HK-2 (cell line): ENCODE results near the gene SMNDC1.
"Not testable (repeated sequence)": the region's sequence is repeated elsewhere in the genome, so short reads cannot be mapped to it uniquely, and the experiment has no call there.

Source experiments
- DNase-seq: peaks from one replicate; pipeline ENCODE4 v3.0.0-alpha.2; 2018; ENCODE audit not compliant: unreplicated experiment

Gene SMNDC1

DNA sequence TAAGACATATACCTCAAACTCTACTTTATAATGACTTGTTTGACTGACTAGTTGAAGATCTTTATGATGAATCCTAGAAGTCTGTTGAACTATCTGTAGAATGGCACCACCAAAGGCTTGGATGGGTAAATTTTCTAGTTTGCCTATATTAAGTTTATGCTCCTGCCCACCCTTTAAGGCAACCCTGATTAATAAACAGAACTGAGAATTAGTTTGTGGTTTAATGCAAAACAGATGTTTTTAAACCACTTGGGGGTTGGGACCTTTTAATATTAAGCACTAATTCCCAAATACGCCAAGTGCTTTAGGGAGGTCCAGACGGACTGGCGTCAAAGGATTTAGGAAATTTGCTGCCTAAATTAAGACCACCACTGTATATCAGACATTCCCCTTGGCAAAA lies 20.5 kb downstream of the SMNDC1 start:
- no peak for DNase-seq

DNA sequence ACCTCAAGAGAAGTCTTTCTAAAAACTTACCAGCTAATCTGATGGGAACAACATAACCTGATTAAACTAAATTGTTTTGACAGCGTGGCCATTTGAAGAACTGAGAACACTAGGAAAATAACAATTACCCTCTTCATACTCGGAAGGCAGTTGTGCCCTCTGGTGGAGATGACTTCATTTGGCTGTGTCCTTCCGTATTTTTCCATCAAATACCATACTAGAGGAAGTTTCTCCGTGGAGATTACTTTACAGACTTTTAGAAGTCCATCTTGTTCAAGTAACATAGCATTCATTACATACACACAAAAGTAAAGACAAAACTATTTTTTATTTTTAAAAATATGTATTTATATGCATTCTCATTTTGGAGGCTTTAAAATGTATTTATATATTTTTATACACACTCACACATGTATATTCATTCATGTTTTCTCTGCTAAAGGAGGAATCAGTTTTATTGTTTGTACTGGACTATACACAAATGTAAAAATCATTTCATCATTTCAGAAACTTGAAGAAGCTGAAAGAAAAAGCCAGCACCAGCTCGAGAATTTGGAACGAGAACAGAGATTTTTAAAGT lies 25.2 kb downstream of the SMNDC1 start:
- DNase-seq = no peak

DNA sequence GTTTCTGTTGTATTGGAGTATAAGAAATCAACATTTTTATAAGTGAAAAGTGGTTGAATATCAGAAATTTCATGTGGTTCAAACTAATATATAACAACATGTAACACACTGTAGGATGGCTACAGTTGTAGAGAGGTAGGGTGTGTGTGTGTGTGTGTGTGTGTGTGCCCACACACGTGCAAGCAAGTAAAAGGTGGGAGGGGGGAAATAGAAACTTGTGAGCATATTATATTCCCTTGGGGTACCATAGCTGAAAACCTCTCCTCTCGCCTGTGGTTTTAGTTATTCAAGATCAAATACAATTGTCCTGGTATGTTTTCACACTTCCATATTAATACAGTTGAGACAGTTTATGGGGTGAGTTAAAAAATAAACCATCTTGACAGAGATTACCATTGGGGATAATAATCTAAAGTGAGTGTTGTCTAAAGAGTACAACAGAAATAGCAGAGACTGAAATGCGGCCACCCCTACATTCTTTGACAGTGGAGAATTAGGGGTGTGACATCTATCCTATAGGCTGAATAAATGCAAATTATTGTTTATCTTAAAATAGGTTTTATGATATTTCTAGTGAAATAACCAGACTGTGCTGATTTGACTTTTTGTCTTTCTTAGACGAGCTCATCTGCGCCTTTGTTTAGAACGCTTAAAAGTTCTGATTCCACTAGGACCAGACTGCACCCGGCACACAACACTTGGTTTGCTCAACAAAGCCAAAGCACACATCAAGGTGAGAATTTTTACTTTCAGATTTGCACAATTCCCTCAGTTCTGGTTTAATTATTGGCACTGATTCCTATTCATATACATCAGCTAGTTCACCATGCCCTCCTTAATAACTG lies 25.9 kb downstream of the SMNDC1 start:
- DNase-seq = no peak

DNA sequence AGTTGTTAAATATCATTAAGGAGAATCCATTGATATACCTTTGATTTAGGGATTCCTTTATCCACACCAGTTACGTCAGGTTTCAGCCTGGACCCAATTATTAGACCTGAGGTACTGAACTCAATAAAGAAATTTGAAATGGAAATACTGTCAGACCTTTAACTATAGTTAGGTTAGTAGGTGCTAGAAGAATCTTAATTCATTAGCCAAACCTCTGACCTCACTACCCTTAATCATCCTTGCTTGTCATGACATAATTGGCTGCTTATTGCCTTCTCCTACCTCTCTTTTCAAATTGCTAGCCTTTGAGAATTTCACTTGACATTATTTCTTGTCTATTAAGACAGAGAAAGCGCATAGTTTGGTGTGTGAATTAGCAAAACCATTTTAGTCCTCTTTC lies 27.1 kb downstream of the SMNDC1 start:
- DNase-seq = no peak

DNA sequence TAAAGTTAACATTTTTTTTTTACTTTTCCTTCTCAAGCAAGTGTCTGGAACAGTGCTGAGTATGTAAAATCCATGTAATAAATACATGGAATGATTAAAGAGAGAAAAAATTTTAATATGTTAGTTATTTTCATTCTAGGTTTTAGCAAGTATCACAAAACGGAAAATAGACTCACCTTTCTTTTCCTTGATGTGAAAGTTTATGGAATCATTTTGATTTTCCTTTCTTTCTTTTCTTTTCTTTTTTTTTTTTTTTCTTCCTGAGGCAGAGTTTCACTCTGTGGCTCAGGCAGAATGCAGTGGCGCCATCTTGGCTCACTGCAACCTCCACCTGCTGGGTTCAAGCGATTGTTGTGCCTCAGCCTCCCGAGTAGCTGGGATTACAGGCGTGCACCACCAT lies 28.1 kb downstream of the SMNDC1 start:
- DNase-seq = no peak

DNA sequence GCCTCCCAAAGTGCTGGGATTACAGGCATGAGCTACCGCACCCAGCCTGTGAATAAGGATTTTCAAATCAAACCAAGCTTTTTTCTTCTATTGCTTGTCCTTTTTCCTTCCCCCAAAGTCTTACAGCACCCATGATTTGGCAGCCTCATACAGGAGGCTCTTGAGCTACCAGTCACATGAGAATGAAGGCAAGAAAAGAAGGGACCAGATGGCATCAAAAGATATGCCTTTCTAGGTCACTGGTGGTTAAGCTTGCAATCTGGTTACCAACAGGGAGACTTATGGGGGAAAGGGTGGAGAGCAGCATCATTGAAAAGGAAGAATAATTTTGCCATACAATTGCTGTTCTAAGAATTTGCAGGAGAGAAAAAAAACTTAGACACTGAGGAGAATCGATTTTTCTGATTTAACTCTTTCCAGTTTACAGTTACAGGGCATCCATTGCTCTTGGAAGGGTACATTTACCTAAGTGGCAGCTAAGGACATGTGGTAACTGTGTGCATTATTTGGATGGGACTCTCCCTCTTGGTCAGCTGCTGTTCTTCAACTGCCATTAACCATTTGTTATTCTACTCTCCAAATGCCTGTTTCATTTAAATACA lies 29.5 kb downstream of the SMNDC1 start:
- DNase-seq = no peak

DNA sequence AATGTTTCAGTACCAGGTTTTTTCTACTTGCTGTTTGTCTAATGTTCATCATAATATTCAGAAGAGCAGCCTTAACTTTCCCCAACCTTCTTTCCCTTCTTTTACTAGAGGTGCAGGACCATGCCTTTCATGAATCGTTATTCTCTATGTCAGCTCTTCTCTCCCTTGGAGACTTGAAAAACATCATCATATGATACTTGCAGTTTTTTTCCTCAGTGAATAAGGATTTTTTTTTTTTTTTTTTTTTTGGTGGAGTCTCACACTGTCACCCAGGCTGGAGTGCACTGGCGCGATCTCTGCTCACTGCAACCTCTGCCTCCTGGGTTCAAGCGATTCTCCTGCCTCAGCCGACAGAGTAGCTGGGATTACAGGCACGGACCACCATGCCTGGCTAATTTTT lies 30.1 kb downstream of the SMNDC1 start:
- no peak for DNase-seq

DNA sequence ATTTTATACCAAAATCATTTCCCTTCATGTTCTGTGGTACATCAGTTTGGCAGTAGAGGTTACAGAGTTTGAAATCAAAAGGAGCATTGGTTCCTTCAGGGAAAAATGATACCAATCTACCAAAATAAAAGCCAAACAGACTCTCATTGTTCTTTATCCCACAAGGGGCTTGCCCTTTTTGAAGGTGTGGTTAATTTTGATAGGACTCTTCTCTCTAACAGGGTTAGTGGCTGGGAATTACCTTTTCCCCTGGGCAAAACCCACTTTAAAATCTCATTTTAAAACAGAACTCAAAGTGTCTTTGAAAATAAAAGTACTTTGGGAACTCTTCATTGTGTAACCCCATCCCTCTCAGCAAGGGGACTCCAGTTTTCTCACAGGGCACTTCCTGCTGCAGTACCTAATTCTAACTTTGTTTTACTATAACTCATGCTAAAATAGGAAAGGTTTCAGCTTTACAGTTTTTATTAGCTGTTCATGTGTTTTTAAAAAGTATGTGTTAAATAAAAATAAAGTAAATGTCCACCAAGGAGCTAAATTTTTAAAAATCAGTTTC lies 30.6 kb downstream of the SMNDC1 start:
- no peak for DNase-seq

DNA sequence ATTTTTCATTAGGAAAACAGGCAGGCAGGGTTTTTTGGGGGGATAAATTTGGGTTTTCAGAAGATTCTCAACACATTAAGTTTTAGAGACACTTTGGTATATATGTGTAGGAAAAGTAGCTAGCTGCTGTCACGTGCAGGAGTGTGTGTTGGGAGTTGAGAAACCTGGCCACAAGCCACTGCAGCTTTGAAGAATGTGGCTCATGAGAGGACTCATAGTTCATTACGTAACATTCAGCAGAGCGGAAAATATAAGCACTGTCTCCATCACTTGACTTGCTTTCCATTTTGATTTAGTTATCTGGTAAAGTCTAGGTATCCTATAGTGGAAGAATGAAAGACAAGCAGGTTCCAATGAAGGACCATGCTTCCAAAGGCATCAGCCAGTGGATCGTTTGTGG lies 31.2 kb downstream of the SMNDC1 start:
- peak; percentile 43 for DNase-seq

DNA sequence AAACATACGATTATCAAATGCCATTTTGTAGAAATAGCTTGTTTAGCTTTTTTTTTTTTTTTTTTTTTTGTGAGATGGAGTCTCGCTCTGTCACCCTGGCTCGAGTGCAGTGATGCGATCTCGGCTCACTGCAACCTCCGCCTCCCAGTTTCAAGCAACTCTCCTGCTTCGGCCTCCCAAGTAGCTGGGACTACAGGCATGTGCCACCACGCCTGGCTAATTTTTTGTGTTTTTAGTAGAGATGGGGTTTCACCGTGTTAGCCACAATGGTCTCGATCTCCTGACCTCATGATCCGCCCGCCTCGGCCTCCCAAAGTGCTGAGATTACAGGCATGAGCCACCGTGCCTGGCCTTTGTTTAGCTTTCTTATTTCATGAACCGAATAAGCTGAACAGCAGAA lies 31.7 kb downstream of the SMNDC1 start:
- DNase-seq = not testable (repeated sequence)

DNA sequence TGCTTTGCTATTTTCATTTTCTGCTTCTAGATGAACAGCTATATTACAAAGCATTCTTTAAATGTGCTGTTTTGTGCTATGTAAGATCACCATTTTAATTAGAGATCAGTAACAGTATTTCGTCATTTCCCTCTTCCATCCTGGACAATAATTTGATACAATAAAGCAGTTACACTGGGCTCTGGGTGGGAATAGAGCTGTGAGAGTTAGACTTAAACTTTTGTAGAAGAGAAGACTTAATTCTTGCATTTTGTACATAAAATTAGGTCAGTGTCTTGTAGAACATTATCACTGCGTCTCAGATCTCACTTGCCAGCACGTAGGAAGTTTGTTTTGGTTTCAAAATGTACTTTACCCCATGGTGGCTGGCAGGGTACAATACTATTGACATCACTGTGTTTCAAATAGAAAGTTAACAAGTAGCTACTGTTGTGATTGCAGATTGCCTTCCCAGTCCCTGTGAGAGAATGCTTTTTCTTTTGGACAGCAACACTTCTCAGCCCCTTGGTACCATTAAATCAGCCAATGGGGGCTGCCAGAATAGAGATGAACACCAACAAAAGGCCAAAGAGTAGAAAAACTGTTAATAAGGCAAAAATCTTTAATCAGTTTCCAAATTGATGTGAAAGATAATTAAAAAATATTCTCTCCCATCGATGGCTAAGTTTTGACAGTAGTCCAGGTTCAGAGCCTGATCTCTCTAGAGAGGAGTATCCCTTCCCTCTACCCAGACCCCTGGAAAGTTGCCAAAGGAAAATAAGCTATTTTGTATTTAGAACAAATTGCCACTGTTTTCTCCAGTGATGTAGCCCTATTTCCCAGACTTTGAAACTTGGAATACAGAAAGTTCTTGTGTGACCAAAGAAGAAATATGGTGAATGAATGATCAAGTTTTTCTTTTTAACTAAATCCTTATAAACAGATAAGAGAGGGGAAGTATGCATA lies 35.1 kb downstream of the SMNDC1 start:
- DNase-seq = no peak

DNA sequence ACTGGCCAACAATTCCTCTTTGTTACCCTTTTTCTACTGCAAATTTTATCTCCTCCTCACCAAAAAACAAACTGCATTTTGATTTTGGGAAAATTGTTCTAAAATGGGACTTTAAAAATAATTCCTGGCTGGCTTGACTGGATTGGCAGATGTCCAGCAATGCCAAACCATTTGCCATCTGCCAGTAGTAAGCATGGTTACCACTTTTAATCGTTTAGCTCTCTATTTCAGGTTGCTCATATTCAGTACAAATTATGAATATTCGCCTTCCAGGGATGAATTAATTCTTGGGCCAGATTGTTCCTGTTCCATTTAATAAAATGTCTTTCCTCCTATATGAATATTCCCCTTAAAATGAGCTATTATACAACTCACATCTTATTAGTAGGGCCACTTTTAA lies 35.7 kb downstream of the SMNDC1 start:
- DNase-seq = no peak

DNA sequence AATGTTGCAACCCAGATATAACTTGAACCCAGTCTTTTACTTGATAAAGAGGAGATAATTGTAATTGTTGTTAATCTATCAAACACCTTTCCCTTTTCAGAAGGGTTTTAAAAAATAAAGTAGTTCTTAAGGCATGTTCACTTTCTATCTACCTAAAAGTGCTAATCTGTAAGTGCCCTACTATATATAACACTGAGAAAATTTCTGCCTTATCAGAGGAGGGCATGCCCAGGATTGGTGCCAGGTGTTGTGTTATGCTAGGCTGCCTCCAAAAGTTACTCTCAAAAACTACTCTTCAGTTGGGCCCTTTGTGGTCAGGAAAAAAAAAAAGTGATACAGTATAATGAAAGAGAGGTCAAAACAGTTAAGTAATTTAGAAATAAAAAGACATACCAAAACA lies 36.3 kb downstream of the SMNDC1 start:
- no peak for DNase-seq

DNA sequence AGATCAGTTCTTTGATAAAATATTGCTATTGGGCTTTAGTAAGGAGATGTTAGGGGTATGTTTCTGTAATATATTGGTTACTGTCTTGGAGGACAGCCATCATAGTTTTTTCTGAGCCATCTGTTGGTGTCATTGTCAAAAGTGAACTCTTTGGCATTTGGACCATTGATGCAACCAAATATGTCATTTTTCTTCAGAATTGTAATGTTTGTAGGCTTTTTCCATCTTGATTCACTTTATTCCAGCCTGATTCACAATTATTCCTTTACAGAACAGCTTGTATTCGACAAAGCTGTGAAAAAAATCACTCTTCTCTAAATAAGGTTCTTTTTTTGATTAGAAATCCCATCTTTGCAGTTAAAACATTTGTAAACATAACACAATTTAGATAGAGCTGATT lies 37.4 kb downstream of the SMNDC1 start:
- DNase-seq = no peak

DNA sequence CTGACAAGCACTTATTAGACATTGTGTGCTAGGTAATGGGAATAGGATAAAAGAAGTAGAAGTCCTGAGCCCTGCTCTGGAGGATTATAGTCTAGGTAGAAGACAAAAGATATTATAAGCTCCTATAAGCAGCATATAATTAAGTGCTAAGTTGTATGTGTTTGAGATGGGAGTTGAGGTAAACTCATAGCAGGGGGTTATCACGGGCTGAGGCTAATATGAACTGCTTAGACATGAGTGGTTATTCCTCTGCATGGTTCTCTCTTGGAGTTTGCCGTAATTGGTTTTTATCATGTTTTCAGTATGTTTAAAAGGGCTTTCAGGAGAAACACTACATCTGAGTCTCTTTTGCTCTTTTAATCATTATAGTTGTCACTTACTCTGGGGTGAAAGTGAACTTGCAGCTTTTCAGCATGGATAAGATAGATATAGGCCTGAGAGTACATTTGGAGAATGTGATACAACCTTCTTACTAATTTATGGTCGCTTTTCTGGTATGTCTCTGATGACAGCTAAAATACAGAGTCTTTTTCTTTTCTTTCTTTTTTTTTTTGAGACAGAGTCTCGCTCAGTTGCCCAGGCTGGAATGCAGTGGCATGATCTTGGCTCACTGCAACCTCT lies 39.0 kb downstream of the SMNDC1 start:
- no peak for DNase-seq

DNA sequence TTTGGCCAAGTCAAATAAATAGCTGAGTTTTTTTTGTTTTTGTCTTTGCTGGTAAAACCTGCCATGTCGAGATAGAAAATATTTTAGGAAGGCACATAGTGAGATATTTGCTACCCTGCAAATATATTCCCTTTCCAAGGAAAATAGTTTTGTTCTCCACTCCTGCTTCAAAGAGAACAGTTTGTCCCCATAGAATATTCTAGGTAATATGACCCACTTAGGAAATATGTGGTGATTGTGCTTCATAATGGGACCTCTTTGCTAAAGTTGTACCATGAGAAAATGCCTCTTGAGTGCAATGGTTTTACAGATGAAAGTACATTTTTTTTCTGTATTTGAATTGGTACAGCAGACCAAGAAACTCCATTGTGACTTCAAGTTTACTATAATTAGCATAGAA lies 41.6 kb downstream of the SMNDC1 start:
- no peak for DNase-seq

DNA sequence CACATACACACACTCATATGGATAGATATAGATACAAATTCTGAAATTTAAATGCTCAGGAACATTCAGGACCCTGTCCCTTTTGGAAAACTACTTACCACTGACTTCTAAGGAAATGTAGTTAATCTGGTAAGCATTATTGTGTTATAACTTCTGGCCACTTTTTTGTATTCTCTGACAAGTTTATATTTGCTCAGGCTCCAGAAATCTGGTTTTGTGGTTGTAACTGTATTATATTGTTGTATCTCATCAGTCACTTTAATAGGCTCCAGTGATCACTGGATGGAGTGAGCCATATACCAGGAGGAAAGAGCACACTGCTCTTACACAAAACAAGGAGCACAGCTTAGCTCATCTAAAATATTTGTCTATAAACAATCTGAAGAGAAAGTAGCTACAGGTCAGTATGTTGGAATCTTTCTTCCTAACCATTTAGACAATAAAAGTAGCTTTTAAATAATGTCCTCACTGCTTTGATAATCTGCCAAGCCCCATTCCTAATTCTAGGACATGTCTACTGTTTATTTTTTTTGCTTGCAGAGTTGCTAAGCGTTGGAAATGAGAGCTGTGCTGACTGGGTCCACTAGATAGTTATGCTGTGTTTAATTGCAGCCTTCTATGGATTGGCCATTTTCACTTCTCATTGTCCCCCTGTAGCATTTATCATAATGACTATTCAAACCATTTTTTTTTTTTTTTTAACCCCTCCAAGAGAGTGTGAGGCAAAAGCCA lies 43.8 kb downstream of the SMNDC1 start:
- DNase-seq = no peak

DNA sequence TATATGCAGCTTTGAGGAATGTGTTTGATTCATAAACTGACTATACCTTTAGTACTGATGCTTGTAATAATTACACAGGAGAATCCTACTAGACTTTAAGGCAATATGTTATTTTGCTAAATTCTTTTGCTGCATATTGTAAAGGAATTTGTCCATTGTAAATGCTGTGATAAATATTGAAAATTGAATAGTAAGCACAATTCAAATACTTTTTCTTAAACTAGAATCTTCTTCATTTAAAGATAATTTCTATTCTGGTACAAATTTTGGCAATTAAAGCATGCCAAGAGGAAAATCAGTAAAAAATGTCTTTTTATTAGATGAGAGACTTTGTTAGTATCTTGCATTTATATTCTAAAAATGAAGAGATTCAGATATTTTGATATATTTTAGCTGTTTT lies 45.4 kb downstream of the SMNDC1 start:
- DNase-seq = no peak

DNA sequence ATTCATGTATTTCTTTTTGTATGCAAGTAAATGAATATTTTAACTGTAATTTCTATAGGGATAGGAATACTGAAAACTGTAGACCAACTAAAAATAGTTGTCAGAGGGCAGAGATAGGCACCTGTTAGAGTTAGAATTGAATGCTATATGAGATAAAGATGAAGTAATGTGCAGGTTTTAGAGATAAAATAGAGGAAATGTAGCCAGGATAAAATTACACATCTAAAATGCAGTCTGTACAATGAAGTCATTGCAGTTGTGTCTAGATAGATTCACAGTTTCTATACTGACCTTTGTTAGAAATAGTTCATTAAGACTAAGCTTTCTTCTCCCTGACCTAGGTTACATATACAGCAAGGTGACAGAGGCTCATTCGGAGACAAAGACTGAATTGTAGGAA lies 46.2 kb downstream of the SMNDC1 start:
- no peak for DNase-seq

DNA sequence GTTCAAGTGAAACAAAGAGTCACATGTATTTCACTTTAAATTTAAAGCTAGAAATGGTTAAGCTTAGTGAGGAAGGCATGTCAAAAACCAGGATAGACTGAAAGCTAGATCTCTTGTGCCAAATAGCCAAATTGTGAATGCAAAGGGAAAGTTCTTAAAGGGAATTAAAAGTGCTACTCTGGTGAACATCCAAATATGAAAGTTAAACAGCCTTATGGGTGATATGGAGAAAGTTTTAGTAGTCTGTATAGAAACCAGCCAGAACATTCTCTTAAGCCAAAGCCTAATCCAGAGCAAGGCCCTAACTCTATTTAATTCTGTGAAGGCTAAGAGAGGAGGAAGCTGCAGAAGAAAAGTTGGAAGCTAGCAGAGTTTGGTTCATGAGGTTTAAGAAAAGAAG lies 50.3 kb downstream of the SMNDC1 start:
- no peak for DNase-seq

DNA sequence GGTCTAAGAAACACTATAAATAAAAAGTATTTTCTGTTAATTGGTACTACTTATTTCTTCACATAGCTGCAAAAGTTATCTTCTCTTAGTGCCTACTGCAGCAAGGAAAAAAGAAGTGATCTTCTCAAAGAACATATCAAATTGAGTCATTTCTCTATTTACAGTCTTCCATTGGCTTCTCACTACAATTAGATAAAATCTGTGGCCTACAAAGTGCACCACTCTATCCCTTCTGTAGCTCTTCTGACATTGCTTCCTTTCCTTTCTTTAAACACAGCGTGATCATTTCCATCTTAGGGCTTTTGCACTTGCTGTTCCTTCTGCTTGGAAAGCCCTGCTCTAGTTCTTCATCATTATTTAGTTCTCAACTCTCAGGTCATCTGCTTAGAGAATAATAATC lies 52.6 kb downstream of the SMNDC1 start:
- no peak for DNase-seq
